Measurements from ENCODE around the gene DAPP1. TPM values are rescaled to one million over a fixed set of nuclear protein-coding genes. Genes with fewer than 3 reads are reported as not detected.
"Not testable (repeated sequence)": the region's sequence is repeated elsewhere in the genome, so short reads cannot be mapped to it uniquely, and the experiment has no call there.

The DAPP1 gene
- total RNA-seq: 28.4 and 29.5 TPM in 2 replicates

GRCh38 chr4:99816545-99817308, at the start of gene DAPP1:
Gene DAPP1, plus strand, starts transcription at chr4:99816827. Its CDS starts 87 bp downstream, at chr4:99816914.
- peak; percentile 95 for DNase-seq
- intact Hi-C loops (cut with micrococcal nuclease): loop anchor here (1.0 to 5.0 kb wide), 6 partner anchors 10 to 281 kb away; partner anchors contain the start of genes H2AZ1 and LAMTOR3
- Mint-ChIP-seq H3K4me3 (peak within 1 kb of the TSS; percentile 95), H3K27me3 (no peaks in the 10 kb centered on the region), H3K9me3 (no peaks in the 10 kb centered on the region), H3K36me3 (ENCODE audit: low read depth) (peaks cover 13% of the 10 kb centered on the region), H3K4me1 (peaks cover 70% of the 10 kb centered on the region), H3K27ac (peak within 1 kb of the TSS; percentile 97)

- DNase-seq; intact Hi-C loops (cut with micrococcal nuclease); H3K27ac Mint-ChIP-seq; H3K36me3 Mint-ChIP-seq (ENCODE audit: low read depth); H3K4me3 Mint-ChIP-seq; H3K4me1 Mint-ChIP-seq; H3K27me3 Mint-ChIP-seq: not testable (repeated sequence)
- peaks cover 25% of the 10 kb centered on the region for H3K9me3 Mint-ChIP-seq
These were observed 45.8 kb upstream of the DAPP1 start for GRCh38 chr4:99770842-99771241.

- no peak for DNase-seq
- intact Hi-C loops (cut with micrococcal nuclease): no loop called here
These were observed 32.7 kb upstream of the DAPP1 start for GRCh38 chr4:99783940-99784339.

GRCh38 chr4:99784842-99785241, 31.8 kb upstream of the DAPP1 start:
- peaks cover 22% of the 10 kb centered on the region for H3K27me3 Mint-ChIP-seq
- H3K4me1 Mint-ChIP-seq: no peaks in the 10 kb centered on the region
- DNase-seq: no peak
- H3K27ac Mint-ChIP-seq: no peak overlapping the region
- H3K36me3 Mint-ChIP-seq (ENCODE audit: low read depth): no peaks in the 10 kb centered on the region
- intact Hi-C loops (cut with micrococcal nuclease): no loop called here
- H3K9me3 Mint-ChIP-seq: peaks cover 3% of the 10 kb centered on the region
- H3K4me3 Mint-ChIP-seq: no peak overlapping the region

More at GRCh38 chr4:99783940-99784339, 32.7 kb upstream of the DAPP1 start:
- H3K4me1 Mint-ChIP-seq: no peaks in the 10 kb centered on the region
- peaks cover 3% of the 10 kb centered on the region for H3K9me3 Mint-ChIP-seq
- H3K36me3 Mint-ChIP-seq (ENCODE audit: low read depth): no peaks in the 10 kb centered on the region
- no peak overlapping the region for H3K27ac Mint-ChIP-seq
- peaks cover 16% of the 10 kb centered on the region for H3K27me3 Mint-ChIP-seq
- H3K4me3 Mint-ChIP-seq: no peak overlapping the region

- H3K9me3 Mint-ChIP-seq: no peaks in the 10 kb centered on the region
- H3K36me3 Mint-ChIP-seq (ENCODE audit: low read depth): no peaks in the 10 kb centered on the region
- peaks cover 23% of the 10 kb centered on the region for H3K27me3 Mint-ChIP-seq
- H3K27ac Mint-ChIP-seq: no peak overlapping the region
- intact Hi-C loops (cut with micrococcal nuclease): no loop called here
- no peak overlapping the region for H3K4me3 Mint-ChIP-seq
- no peak for DNase-seq
- H3K4me1 Mint-ChIP-seq: no peaks in the 10 kb centered on the region
These were observed 25.6 kb upstream of the DAPP1 start for GRCh38 chr4:99790796-99791617.

GRCh38 chr4:99800332-99801004, 16.2 kb upstream of the DAPP1 start:
- Mint-ChIP-seq H3K4me1 (no peaks in the 10 kb centered on the region), H3K27me3 (peaks cover 32% of the 10 kb centered on the region), H3K4me3 (no peak overlapping the region), H3K9me3 (no peaks in the 10 kb centered on the region), H3K36me3 (ENCODE audit: low read depth) (no peaks in the 10 kb centered on the region), H3K27ac (no peak overlapping the region)
- DNase-seq: no peak
- intact Hi-C loops (cut with micrococcal nuclease): loop anchor here (10.0 kb wide), 1 partner anchor 336 kb away; no protein-coding TSS in a partner anchor

GRCh38 chr4:99801005-99801699, 15.5 kb upstream of the DAPP1 start:
- Mint-ChIP-seq H3K9me3 (no peaks in the 10 kb centered on the region), H3K36me3 (ENCODE audit: low read depth) (no peaks in the 10 kb centered on the region), H3K4me3 (no peak overlapping the region), H3K4me1 (no peaks in the 10 kb centered on the region), H3K27me3 (peaks cover 27% of the 10 kb centered on the region), H3K27ac (no peak overlapping the region)
- intact Hi-C loops (cut with micrococcal nuclease): loop anchor here (10.0 kb wide), 1 partner anchor 336 kb away; no protein-coding TSS in a partner anchor
- no peak for DNase-seq

GRCh38 chr4:99803566-99804101, 13.0 kb upstream of the DAPP1 start:
- intact Hi-C loops (cut with micrococcal nuclease): loop anchor here (10.0 kb wide), 1 partner anchor 339 kb away; no protein-coding TSS in a partner anchor
- Mint-ChIP-seq H3K36me3 (ENCODE audit: low read depth) (no peaks in the 10 kb centered on the region), H3K27ac (no peak overlapping the region), H3K27me3 (peaks cover 27% of the 10 kb centered on the region), H3K9me3 (no peaks in the 10 kb centered on the region), H3K4me3 (no peak overlapping the region), H3K4me1 (peaks cover 3% of the 10 kb centered on the region)
- DNase-seq: no peak

- intact Hi-C loops (cut with micrococcal nuclease): loop anchor here (10.0 kb wide), 1 partner anchor 342 kb away; no protein-coding TSS in a partner anchor
- peaks cover 5% of the 10 kb centered on the region for H3K4me1 Mint-ChIP-seq
- peaks cover 18% of the 10 kb centered on the region for H3K27me3 Mint-ChIP-seq
- no peaks in the 10 kb centered on the region for H3K36me3 Mint-ChIP-seq (ENCODE audit: low read depth)
- H3K9me3 Mint-ChIP-seq: no peaks in the 10 kb centered on the region
- no peak overlapping the region for H3K27ac Mint-ChIP-seq
- DNase-seq: no peak
- H3K4me3 Mint-ChIP-seq: no peak overlapping the region
These were observed 10.1 kb upstream of the DAPP1 start for GRCh38 chr4:99806545-99806944.

- H3K4me3 Mint-ChIP-seq: no peak overlapping the region
- intact Hi-C loops (cut with micrococcal nuclease): loop anchor here (1.0 to 10.0 kb wide), 2 partner anchors 246 to 343 kb away; no protein-coding TSS in a partner anchor
- peaks cover 13% of the 10 kb centered on the region for H3K4me1 Mint-ChIP-seq
- H3K27me3 Mint-ChIP-seq: peaks cover 17% of the 10 kb centered on the region
- no peak overlapping the region for H3K27ac Mint-ChIP-seq
- DNase-seq: no peak
- no peaks in the 10 kb centered on the region for H3K9me3 Mint-ChIP-seq
- no peaks in the 10 kb centered on the region for H3K36me3 Mint-ChIP-seq (ENCODE audit: low read depth)
These were observed 9.0 kb upstream of the DAPP1 start for GRCh38 chr4:99807666-99808065.

GRCh38 chr4:99808260-99808857, 8.3 kb upstream of the DAPP1 start:
- DNase-seq: peak; percentile 92
- Mint-ChIP-seq H3K9me3 (no peaks in the 10 kb centered on the region), H3K36me3 (ENCODE audit: low read depth) (no peaks in the 10 kb centered on the region), H3K27me3 (peaks cover 13% of the 10 kb centered on the region), H3K4me1 (peaks cover 16% of the 10 kb centered on the region), H3K27ac (no peak overlapping the region), H3K4me3 (no peak overlapping the region)
- intact Hi-C loops (cut with micrococcal nuclease): loop anchor here (1.0 to 10.0 kb wide), 2 partner anchors 247 to 344 kb away; no protein-coding TSS in a partner anchor

GRCh38 chr4:99809326-99809725, 7.3 kb upstream of the DAPP1 start:
- no peak for DNase-seq

More at GRCh38 chr4:99809326-99809725, 7.3 kb upstream of the DAPP1 start:
- no peaks in the 10 kb centered on the region for H3K9me3 Mint-ChIP-seq
- no peaks in the 10 kb centered on the region for H3K36me3 Mint-ChIP-seq (ENCODE audit: low read depth)
- H3K4me1 Mint-ChIP-seq: peaks cover 20% of the 10 kb centered on the region
- H3K4me3 Mint-ChIP-seq: no peak overlapping the region
- H3K27me3 Mint-ChIP-seq: peaks cover 4% of the 10 kb centered on the region
- H3K27ac Mint-ChIP-seq: no peak overlapping the region
- intact Hi-C loops (cut with micrococcal nuclease): loop anchor here (10.0 kb wide), 1 partner anchor 345 kb away; no protein-coding TSS in a partner anchor

Data from activated CD4-positive, alpha-beta T cell treated with anti-CD3 and anti-CD28 coated beads, Interleukin-2, amount 10 ng/mL, durations not matched to agents 24 days and 14 days (primary cell).